Activated T-cell treated with anti-CD3 and anti-CD28 coated beads for 4 hours (primary cell): Measurements from ENCODE around the gene CPNE9.

Source experiments
- DNase-seq: peaks from one replicate; pipeline ENCODE4 v3.0.0-alpha.2; 2020

CPNE9 gene

GRCh38 chr3:9717563-9717962 lies 13.9 kb downstream of the CPNE9 start:
- no peak for DNase-seq

DNA sequence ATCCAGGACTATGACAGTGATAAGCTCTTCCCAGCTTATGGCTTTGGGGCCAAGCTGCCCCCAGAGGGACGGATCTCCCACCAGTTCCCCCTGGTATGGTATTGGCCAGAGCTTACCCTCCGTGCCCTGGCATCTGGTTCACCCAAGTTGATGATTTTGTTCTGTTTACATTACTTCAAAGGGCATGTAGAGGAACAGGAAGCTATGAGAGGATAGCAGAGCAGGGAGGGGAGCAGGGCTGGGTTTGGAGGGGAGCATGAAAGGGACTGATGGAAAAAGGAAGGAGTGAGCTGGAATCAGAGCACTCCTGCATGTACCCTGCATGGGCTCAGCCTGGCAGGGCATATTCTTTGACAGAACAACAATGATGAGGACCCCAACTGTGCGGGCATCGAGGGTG lies 14.5 kb downstream of the CPNE9 start:
- no peak for DNase-seq

GRCh38 chr3:9721015-9721699 lies 17.5 kb downstream of the CPNE9 start:
- DNase-seq: no peak

DNA sequence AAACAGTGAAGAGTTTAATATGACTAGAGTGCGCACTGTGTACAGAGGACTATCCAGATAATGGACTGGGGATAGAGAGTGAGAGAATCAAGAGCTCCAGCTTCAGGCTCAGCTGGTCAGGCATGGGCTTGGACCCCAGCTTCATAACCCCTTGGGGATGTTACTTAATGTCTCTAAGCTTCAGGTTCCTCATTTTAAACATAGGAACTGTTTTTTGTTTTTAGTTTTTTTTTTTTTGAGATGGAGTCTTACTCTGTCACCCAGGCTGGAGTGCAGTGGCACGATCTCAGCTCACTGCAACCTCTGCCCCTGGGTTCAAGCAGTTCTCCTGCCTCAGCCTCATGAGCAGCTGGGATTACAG lies 18.0 kb downstream of the CPNE9 start:
- no peak for DNase-seq

DNA sequence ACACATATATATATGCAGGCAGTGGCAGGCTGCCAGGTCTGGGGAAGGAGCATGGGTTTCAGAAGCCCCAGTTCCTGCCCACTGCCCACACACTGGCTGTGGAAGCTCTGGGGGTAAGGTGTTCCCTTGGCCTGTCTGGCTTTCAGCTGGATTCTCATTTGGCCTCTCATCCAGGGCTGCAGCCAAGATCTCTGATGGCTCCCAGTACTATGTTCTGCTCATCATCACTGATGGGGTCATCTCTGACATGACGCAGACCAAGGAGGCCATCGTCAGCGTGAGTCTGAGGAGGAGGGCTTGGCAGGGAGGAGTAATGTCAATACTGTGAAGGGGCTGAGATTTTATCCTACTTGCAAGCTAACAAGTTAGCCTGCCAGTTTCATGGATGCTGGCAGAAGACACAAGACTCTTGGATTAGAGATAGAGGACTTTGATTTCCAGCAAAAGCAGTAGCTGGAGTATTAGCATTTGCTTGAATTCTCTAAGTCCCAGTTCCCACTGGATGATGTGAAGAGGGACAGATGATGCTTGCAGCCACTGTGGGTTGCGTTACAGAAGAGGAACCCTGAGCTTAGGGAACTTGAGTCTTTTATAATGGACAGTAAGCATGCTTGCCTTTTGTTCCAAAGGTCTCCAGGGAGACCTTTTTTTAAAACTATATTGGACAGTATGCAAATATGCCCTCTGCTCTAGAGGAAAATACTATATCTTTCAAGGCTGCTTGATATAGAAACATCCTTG lies 22.3 kb downstream of the CPNE9 start:
- no peak for DNase-seq

- no peak for DNase-seq
Measured at GRCh38 chr3:9727041-9727595, 23.5 kb downstream of the CPNE9 start.

- DNase-seq: no peak
Measured at GRCh38 chr3:9727743-9728142, 24.1 kb downstream of the CPNE9 start.

- no peak for DNase-seq
Measured at GRCh38 chr3:9729419-9729818, 25.8 kb downstream of the CPNE9 start.

- DNase-seq: no peak
Measured at GRCh38 chr3:9730657-9731205, 27.1 kb downstream of the CPNE9 start.

- DNase-seq: peak; percentile 99
Measured at GRCh38 chr3:9731206-9732079, 27.8 kb downstream of the CPNE9 start, which contains the start of gene BRPF1. Gene BRPF1, plus strand, starts transcription at chr3:9731735. Its CDS starts 2,406 bp downstream, at chr3:9734141.

DNA sequence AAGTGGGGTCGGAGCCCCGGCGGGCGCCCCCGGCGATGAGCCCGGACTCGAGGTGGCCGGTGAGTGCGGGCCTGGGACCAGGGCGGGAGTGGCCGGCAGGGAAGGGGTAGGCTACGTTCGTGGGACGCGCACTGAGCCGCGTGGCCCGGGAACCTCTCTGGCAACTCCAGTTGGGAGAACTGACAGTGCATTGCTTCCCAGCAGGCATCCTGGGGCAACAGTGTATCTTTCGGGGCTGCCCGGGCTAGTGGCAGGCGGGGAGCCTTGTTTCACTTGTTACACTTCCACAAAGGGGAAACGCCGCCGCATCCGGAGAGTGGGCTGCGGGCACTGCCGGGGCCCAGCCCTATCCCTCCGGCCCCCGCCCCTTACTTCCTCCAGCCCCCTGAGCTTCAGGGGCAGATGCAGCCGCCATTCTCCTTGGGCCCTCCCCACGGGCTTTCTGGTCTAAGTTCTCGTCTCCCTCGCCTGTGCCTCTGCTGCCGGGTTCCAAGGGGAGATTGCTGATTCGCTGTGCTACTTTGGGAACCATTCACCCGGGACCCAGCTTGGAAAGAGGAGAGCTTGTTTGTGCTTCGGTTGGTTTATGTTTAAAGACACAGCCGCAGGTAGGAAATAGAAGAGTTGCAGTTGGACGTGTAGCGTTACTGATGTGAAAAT lies 28.6 kb downstream of the CPNE9 start:
- DNase-seq: no peak

GRCh38 chr3:9732740-9733115 lies 29.1 kb downstream of the CPNE9 start:
- DNase-seq: no peak

DNA sequence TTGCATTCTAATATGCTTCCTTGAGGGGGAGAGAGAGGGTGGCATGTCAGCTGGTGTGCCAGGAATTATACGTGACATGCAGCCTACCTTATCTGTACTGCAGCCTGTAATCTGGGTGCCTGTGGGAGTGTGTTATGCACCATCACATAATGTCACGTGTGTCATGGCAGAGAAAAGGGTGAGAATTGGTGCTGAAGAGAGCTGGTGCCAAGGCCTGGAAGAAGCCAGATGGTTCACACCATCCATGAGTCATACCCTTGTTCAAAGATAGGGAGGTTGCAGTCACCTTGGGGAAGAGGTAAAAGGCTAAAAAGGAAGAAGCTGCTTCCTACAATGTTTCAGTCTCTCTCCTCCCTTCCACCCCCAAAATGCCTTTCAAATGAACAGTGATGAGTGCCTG lies 33.2 kb downstream of the CPNE9 start:
- no peak for DNase-seq

DNA sequence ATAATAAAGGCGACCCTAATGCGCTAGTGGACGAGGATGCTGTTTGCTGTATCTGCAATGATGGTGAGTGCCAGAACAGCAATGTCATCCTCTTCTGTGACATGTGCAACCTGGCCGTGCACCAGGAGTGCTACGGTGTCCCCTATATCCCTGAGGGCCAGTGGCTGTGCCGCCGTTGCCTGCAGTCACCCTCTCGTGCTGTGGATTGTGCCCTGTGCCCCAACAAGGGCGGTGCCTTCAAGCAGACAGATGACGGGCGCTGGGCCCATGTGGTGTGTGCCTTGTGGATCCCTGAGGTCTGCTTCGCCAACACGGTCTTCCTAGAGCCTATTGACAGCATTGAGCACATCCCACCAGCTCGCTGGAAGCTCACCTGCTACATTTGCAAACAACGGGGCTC lies 35.5 kb downstream of the CPNE9 start:
- DNase-seq: no peak

DNA sequence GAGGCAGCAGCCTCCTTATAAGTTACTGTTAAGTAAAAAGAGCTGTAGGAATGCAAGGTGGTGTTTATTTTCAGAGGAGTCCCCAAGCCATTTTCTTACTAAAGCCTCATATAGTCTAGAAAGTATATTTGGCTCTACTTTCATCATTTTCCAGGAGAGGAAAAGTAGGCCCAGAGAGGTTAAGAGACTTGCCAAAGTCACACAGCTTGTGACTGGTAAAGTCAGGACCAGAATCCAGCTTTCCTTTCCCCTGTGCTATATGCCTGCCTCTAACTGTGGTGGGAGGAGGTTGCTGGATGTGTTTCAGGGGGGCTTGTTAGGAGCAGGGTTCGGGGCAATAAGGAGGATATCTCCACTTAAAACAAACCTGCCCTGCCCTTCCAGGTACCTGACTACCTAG lies 38.9 kb downstream of the CPNE9 start:
- no peak for DNase-seq

GRCh38 chr3:9743548-9743947 lies 39.9 kb downstream of the CPNE9 start:
- no peak for DNase-seq

GRCh38 chr3:9744162-9744561 lies 40.5 kb downstream of the CPNE9 start:
- no peak for DNase-seq

DNA sequence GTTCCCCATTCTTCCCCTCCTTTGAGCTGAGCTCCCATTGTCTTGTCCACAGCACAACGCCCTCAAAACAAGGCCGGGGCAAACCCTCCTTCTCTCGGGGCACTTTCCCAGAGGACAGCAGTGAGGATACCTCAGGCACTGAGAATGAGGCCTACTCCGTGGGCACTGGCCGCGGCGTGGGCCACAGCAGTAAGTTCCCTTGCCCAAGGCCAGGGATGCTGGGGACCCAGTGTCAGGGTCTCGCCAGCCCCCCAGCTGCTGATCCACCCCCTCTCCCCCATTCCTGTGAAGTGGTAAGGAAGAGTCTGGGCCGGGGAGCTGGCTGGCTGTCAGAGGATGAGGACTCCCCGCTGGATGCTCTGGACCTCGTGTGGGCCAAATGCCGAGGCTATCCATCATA lies 41.9 kb downstream of the CPNE9 start:
- DNase-seq: no peak

DNA sequence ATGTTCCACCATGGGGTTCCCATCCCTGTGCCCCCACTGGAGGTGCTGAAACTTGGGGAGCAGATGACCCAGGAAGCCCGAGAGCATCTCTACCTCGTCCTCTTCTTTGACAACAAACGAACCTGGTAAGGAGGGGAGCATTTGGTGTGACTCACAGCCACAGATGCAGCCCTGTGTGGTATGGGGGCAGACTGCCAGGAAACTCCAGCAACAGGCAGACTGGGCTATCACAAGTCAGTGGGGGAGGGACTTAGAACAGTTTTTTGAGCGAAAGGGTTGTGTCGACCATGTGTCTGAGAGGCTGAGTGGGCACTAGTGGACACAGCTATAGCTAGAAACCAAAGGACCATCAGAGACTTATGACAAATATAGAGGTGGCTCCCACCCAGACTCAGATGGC lies 42.7 kb downstream of the CPNE9 start:
- no peak for DNase-seq

- no peak for DNase-seq
Measured at GRCh38 chr3:9747267-9747666, 43.6 kb downstream of the CPNE9 start.

GRCh38 chr3:9748031-9748430 lies 44.4 kb downstream of the CPNE9 start:
- no peak for DNase-seq

DNA sequence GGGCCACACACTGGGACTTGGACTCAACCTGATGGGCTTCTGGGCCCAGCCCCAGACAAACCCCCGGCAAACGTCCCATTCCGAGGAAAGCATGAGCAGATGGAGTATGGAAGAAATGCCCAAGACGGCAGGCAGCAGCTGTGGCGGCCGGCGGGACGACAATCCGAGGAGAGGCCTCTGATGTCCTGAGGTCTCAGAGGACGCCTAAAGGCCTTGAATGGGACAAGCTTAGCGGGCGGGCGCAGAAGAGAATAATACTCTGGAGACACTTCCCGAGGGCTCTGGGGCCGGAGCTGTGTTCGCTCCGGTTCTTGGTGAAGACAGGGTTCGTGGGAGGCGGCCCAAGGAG lies 45.6 kb downstream of the CPNE9 start:
- no peak for DNase-seq
